Psoas muscle (tissue), 8 donors: ENCODE results near the gene CYBA. TPM values are rescaled to one million over a fixed set of nuclear protein-coding genes. Genes with fewer than 3 reads are reported as not detected.

Experiments
- ATAC-seq, 4 donors: fragments of 200-7000 bp; cut with Tn5 transposase; one replicate each; pipeline ENCODE4 v1.9.1; 2020; ENCODE audit warnings: moderate library complexity in 3 of 4, mild to moderate bottlenecking in 2 of 4
- DNase-seq, 2 donors: peaks; one replicate each; pipeline ENCODE4 v3.0.0-alpha.2; 2020
- H3K27ac ChIP-seq: fragments of 200-600 bp; one replicate; pipeline ENCODE4 v1.8.0; 2022
- H3K27me3 ChIP-seq, 3 donors: fragments of 200-600 bp in 1 of 3; one replicate each; pipeline versions ENCODE4 v1.6.1 to v1.8.0; 2013 to 2022; ENCODE audit warnings: low read length in 2 of 3, mild to moderate bottlenecking in 2 of 3, moderate library complexity in 1 of 3; ENCODE audit not compliant: insufficient read depth in 3 of 3
- H3K36me3 ChIP-seq, 2 donors: fragments of 200-600 bp in 1 of 2; one replicate each; pipeline versions ENCODE4 v1.6.1 to v1.8.0; 2013 to 2022; ENCODE audit warnings: low read depth in 1 of 2, mild to moderate bottlenecking in 1 of 2, moderate library complexity in 1 of 2; ENCODE audit not compliant: insufficient read depth in 1 of 2
- H3K4me1 ChIP-seq: fragments of 200-600 bp; one replicate; pipeline ENCODE4 v1.8.0; 2022
- H3K4me3 ChIP-seq: fragments of 200-600 bp; one replicate; pipeline ENCODE4 v1.8.0; 2022; ENCODE audit warnings: mild to moderate bottlenecking
- H3K9me3 ChIP-seq: fragments of 200-600 bp; one replicate; pipeline ENCODE4 v1.8.0; 2022
- CTCF ChIP-seq: fragments of 200-600 bp; IDR thresholded peaks from one replicate; pipeline ENCODE4 v1.8.0; 2022; ENCODE audit warnings: antibody characterized with exemption
- WGBS, 3 donors: extraction: QIAGEN DNeasy Blood & Tissue Kit; methylation state at CpG; one replicate each; pipeline versions ENCODE4 v1.1.6 to v1.1.7; 2013; 5-methylcytosine and 5-hydroxymethylcytosine counted together
- intact Hi-C, 2 donors: fragments of 100-400 bp; cut with DNase I; formaldehyde crosslinking; loops; one replicate each; pipeline versions ENCODE4 v1.11.0 to v1.14.2; 2022
- polyA plus RNA-seq, 3 donors: library from polyadenylated mRNA; stranded (reverse); fragments of 200-250 nt; gene quantifications; one replicate each; pipeline ENCODE4 v1.2.3, GENCODE V29; 2013
- total RNA-seq, 4 donors: library from RNA; stranded (reverse); fragmentation: NEBNext Ultra II Directional in 2 of 4; extraction: Animal tissue kit (Norgen Biotek cat#: 25700) in 2 of 4; gene quantifications; one replicate each; pipeline versions ENCODE4 v1.2.1 to v1.2.4, GENCODE V29; 2021 to 2023
- donor health status: healthy with polysubstance abuse.
- donor health status: DM: no; HTN: no; CAD: no; lungs with moderate emphysema.
- donor health status: Bipolar disorder and iron deficiency.
- donor health status: healthy.
- donor health status: DM: yes; HTN: yes; CAD: no.
- donor health status: DM: no; HTN: no; CAD: no.
- donor health status: DM: no; HTN: no; CAD: no.
- donor health status: DM: yes; HTN: yes; CAD: no.

CYBA gene
- total and polyA plus RNA-seq, 7 donors = 9.1 to 28.0 (median 19.4) TPM

DNA sequence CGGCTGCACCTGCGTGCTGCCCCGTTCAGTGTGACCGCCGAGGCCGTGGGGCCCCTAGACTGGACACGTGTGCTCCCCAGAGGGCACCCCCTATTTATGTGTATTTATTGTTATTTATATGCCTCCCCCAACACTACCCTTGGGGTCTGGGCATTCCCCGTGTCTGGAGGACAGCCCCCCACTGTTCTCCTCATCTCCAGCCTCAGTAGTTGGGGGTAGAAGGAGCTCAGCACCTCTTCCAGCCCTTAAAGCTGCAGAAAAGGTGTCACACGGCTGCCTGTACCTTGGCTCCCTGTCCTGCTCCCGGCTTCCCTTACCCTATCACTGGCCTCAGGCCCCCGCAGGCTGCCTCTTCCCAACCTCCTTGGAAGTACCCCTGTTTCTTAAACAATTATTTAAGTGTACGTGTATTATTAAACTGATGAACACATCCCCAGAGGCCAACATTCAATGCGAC lies 10.8 kb downstream of the CYBA start:
- no peak for TF ChIP-seq CTCF
- H3K36me3 ChIP-seq = no peaks in the 10 kb centered on the region
- 24 to 39% (median 36%) methylated on average over 13 of the region's 13 CpGs for WGBS, 3 donors
- no peaks in the 10 kb centered on the region for H3K9me3 ChIP-seq
- H3K27me3 ChIP-seq = peaks cover 0 to 34% (median 16%) of the 10 kb centered on the region in 3 donors
- no peak overlapping the region for H3K27ac ChIP-seq
- DNase-seq (no peak), ATAC-seq (no peak)
- intact Hi-C loops = no loop called here
- no peak overlapping the region for H3K4me3 ChIP-seq
- no peaks in the 10 kb centered on the region for H3K4me1 ChIP-seq

DNA sequence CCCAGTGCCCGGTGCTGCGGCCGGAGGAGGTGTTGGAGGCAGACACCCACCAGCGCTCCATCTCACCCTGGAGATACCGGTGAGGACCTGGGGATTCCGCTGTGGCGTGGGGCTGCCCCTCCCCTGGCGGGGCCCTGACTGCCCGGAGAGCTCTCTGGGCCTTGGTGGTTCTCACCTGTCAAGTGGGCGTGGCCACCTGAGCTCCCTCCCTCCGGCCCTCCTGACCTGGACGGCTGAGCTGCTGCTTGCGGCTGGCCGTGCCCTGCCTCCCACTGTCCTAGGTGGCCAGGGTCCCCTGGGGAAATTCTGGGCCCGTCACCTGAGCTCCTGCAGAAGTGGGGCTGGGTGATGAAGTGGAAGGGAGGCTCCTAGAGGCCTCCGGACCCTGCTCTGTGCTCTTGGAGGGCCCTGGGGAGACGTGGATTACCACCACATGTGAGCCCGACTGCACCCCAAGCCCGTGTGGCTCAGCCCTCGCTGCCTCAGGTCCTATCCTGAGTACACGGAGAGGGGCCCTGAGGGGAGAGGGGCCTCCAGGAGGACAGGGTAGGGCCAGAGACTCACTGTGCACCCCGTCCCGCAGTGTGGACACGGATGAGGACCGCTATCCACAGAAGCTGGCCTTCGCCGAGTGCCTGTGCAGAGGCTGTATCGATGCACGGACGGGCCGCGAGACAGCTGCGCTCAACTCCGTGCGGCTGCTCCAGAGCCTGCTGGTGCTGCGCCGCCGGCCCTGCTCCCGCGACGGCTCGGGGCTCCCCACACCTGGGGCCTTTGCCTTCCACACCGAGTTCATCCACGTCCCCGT lies 11.4 kb downstream of the CYBA start:
- H3K27me3 ChIP-seq = peaks cover 0 to 34% (median 16%) of the 10 kb centered on the region in 3 donors

DNA sequence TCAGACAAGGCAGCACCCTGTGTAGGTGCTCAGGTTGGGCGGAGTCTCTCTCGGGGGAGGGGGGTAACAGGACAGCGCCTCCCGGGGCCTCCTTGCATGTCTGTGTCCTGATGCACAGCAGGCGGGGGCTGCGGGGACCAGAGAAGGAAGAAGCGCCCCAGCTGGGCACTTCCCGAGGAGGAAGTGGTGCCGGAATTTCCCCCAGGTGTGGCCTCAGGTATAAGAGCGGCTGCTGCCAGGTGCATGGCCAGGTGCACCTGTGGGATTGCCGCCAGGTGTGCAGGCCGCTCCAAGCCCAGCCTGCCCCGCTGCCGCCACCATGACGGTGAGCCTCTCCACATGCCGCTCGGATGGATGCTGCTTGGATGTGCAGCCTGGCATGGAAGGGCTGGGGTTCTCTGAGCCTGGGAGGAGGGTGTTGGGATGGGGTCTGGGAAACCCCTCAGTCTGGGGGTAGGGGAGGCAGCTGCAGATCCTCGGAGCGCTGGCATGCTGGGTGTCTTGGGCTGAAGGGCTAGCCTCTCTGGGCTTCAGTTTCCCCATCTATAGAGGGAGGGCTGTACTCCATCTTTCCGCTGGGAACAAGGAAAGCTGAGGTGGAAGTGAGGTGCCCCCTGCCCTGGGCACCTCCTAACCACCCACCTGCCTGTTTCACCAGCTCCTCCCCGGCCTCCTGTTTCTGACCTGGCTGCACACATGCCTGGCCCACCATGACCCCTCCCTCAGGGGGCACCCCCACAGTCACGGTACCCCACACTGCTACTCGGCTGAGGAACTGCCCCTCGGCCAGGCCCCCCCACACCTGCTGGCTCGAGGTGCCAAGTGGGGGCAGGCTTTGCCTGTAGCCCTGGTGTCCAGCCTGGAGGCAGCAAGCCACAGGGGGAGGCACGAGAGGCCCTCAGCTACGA lies 12.3 kb downstream of the CYBA start, which contains the start of gene IL17C:
Gene IL17C (plus strand): TSS at position 250 of the 908 bp plus-strand sequence. CDS start 70 bp downstream, at position 320.
- Histone ChIP-seq H3K4me3 (no peak within 1 kb of the TSS), H3K4me1 (no peaks in the 10 kb centered on the region), H3K36me3 (peaks cover 0 to 2% of the 10 kb centered on the region in 2 donors), H3K27ac (no peak within 1 kb of the TSS), H3K27me3 (peaks cover 0 to 34% (median 16%) of the 10 kb centered on the region in 3 donors), H3K9me3 (no peaks in the 10 kb centered on the region)
- no peak for DNase-seq
- TF ChIP-seq CTCF = no peak
- ATAC-seq = no peak
- intact Hi-C loops = no loop called here
- 44 to 45% (median 45%) methylated on average over 25 to 27 of the region's 27 CpGs for WGBS, 3 donors

More for the DNA sequence above, 11.4 kb downstream of the CYBA start:
- Histone ChIP-seq H3K9me3 (no peaks in the 10 kb centered on the region), H3K4me3 (no peak overlapping the region), H3K27ac (no peak overlapping the region), H3K4me1 (no peaks in the 10 kb centered on the region), H3K36me3 (no peaks in the 10 kb centered on the region)
- intact Hi-C loops = no loop called here
- no peak for TF ChIP-seq CTCF
- no peak for DNase-seq
- peak in 3 of 4 donors; percentile 7 to 27 (median 22) for ATAC-seq
- 15 to 19% (median 15%) methylated on average over 29 to 45 of the region's 45 CpGs for WGBS, 3 donors

- Histone ChIP-seq H3K4me3 (no peak overlapping the region), H3K27ac (no peak overlapping the region), H3K9me3 (no peaks in the 10 kb centered on the region), H3K36me3 (peaks cover 0 to 17% of the 10 kb centered on the region in 2 donors), H3K27me3 (peaks cover 0 to 34% (median 16%) of the 10 kb centered on the region in 3 donors), H3K4me1 (no peaks in the 10 kb centered on the region)
- intact Hi-C loops = no loop called here
- ATAC-seq = no peak
- DNase-seq = no peak
- TF ChIP-seq CTCF = no peak
- 66 to 72% (median 69%) methylated on average over 22 to 23 of the region's 23 CpGs for WGBS, 3 donors
Measured at GRCh38 chr16:88636488-88637265, 14.2 kb downstream of the CYBA start.
